Stomach (tissue), 9 donors: ENCODE data around the gene SMIM12. TPM values are rescaled to one million over a fixed set of nuclear protein-coding genes. Genes with fewer than 3 reads are reported as not detected.

Experiments used
- DNase-seq, 2 donors: peaks; one replicate each; pipeline versions ENCODE4 v3.0.0 to v3.0.0-alpha.2; 2013 to 2019
- H3K27ac ChIP-seq, 5 donors: fragments of 200-600 bp in 4 of 5; sonication (generic) in 4 of 5; one replicate each; pipeline ENCODE4 v1.5.1; 2013 to 2019; ENCODE audit warnings: mild to moderate bottlenecking in 1 of 5, moderate library complexity in 1 of 5
- H3K27me3 ChIP-seq, 3 donors: fragments of 200-600 bp; sonication (generic); one replicate each; pipeline ENCODE4 v1.5.1; 2017 to 2019; ENCODE audit warnings: mixed run types in 1 of 3
- H3K36me3 ChIP-seq, 4 donors: fragments of 200-600 bp; sonication (generic); 1 replicate in 3 of 4; 2 replicates in 1 of 4; pipeline ENCODE4 v1.5.1; 2016 to 2019
- H3K4me1 ChIP-seq, 4 donors: fragments of 200-600 bp; sonication (generic); one replicate each; pipeline ENCODE4 v1.5.1; 2016 to 2019
- H3K4me3 ChIP-seq, 4 donors: fragments of 200-600 bp; sonication (generic) in 3 of 4; one replicate each; pipeline ENCODE4 v1.5.1; 2016 to 2019; ENCODE audit warnings: mild to moderate bottlenecking in 1 of 4
- H3K9me3 ChIP-seq, 4 donors: fragments of 200-600 bp; sonication (generic); one replicate each; pipeline ENCODE4 v1.5.1; 2016 to 2019
- CTCF ChIP-seq, 7 experiments: fragments of 450-650 bp in 4 of 7; fragments of 200-600 bp in 3 of 7; sonication (generic) in 3 of 7; IDR thresholded peaks; one replicate each; pipeline ENCODE4 v1.5.1; 2016 to 2019; ENCODE audit warnings: antibody characterized with exemption in 7 of 7, control low read depth in 2 of 7, mild to moderate bottlenecking in 1 of 7
- EP300 ChIP-seq: sonication (generic); formaldehyde crosslinking; IDR thresholded peaks from one replicate; pipeline ENCODE4 v1.6.1; 2017; ENCODE audit warnings: antibody characterized with exemption
- POLR2A ChIP-seq, 4 donors: fragments of 450-650 bp; IDR thresholded peaks; one replicate each; pipeline ENCODE4 v1.6.1; 2016; ENCODE audit warnings: antibody characterized with exemption in 4 of 4, control low read depth in 2 of 4, mild to moderate bottlenecking in 1 of 4, moderate library complexity in 1 of 4
- POLR2AphosphoS5 ChIP-seq, 3 donors: sonication (generic); formaldehyde crosslinking; IDR thresholded peaks; one replicate each; pipeline ENCODE4 v1.6.1; 2016; ENCODE audit warnings: antibody characterized with exemption in 3 of 3
- WGBS, 5 donors: extraction: QIAGEN DNeasy Blood & Tissue Kit in 3 of 5; methylation state at CpG; one replicate each; pipeline versions ENCODE4 v1.1.5 to v1.1.7; 2013 to 2018; 5-methylcytosine and 5-hydroxymethylcytosine counted together
- intact Hi-C: fragments of 100-400 bp; cut with DNase I; formaldehyde crosslinking; loops from one replicate; pipeline ENCODE4 v1.15.1; 2023; ENCODE audit warnings: low total_unique reads
- polyA plus RNA-seq, 3 donors: library from polyadenylated mRNA; stranded (reverse); fragments of 200-250 nt; gene quantifications; one replicate each; pipeline ENCODE4 v1.2.3, GENCODE V29; 2013
- total RNA-seq, 5 donors: library from RNA; depleted of rRNA; stranded (reverse); fragments of >200 nt; gene quantifications; one replicate each; pipeline versions ENCODE4 v1.1.0 to v1.2.3, GENCODE V29; 2014 to 2016
- donor health status: healthy with polysubstance abuse.
- donor health status: Bipolar disorder and iron deficiency.
- donor health status: healthy.

The SMIM12 gene
- total and polyA plus RNA-seq, 8 donors = 0.58 to 28.9 (median 22.6) TPM

DNA sequence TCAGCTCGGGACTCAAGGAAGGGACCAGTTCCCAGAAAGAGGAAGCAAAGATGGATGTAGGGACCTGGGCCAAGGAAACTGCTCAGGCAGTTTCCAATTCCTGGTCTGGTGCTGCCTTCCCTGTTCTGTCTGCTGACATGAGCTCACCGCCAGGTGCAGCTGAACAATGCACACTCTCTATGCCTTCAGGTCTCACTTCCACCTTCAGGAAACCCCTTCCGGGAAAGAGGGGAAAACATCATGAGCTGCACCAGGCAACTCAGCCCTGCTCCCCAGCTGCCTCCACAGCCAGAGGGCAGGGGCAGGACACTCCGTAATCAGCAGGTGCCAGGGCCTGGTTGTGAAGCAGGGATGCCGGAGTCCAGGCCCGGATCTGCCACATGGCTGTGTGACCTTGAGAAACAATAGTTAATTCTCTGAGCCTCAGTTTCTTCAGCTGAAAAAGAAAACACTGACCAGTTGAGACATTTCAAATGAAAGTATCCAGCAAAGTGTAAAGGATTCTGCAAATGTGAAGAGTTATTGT lies 27.8 kb downstream of the SMIM12 start:
- intact Hi-C loops = no loop called here
- Histone ChIP-seq H3K9me3 (no peaks in the 10 kb centered on the region), H3K36me3 (peaks cover 0 to 10% (median 3%) of the 10 kb centered on the region in 4 donors), H3K27ac (no peak overlapping the region), H3K4me3 (no peak overlapping the region), H3K27me3 (no peaks in the 10 kb centered on the region), H3K4me1 (peaks cover 0 to 6% (median 0%) of the 10 kb centered on the region in 4 donors)
- TF ChIP-seq EP300 (no peak), POLR2AphosphoS5 (IDR thresholded peaks at IDR 0.05) (no peak), POLR2A (IDR thresholded peaks at IDR 0.05) (no peak), CTCF (IDR thresholded peaks at IDR 0.05) (no peak)
- DNase-seq = peak; percentile 11 to 23
- 73 to 82% (median 75%) methylated on average over 6 of the region's 6 CpGs for WGBS, 5 donors

GRCh38 chr1:34829250-34829649 lies 30.3 kb downstream of the SMIM12 start:
- 69 to 76% (median 70%) methylated on average over 3 of the region's 3 CpGs for WGBS, 5 donors
- Histone ChIP-seq H3K9me3 (peaks cover 0 to 1% (median 0%) of the 10 kb centered on the region in 4 donors), H3K4me1 (peaks cover 10 to 25% (median 18%) of the 10 kb centered on the region in 4 donors), H3K4me3 (no peak overlapping the region), H3K27me3 (no peaks in the 10 kb centered on the region), H3K36me3 (peaks cover 0 to 10% (median 3%) of the 10 kb centered on the region in 4 donors), H3K27ac (no peak overlapping the region)
- intact Hi-C loops = no loop called here
- TF ChIP-seq EP300 (no peak), CTCF (IDR thresholded peaks at IDR 0.05) (no peak), POLR2A (IDR thresholded peaks at IDR 0.05) (no peak), POLR2AphosphoS5 (IDR thresholded peaks at IDR 0.05) (no peak)
- DNase-seq = peak in 1 of 2 donors; percentile 21

- H3K27ac ChIP-seq = no peak overlapping the region
- intact Hi-C loops = no loop called here
Measured at GRCh38 chr1:34828611-34829010, 30.9 kb downstream of the SMIM12 start.

GRCh38 chr1:34827341-34827941 lies 32.1 kb downstream of the SMIM12 start:
- H3K4me3 ChIP-seq = no peak overlapping the region
- peaks cover 0 to 8% (median 0%) of the 10 kb centered on the region in 4 donors for H3K9me3 ChIP-seq
- no peak overlapping the region for H3K27ac ChIP-seq
- H3K4me1 ChIP-seq = peaks cover 10 to 24% (median 18%) of the 10 kb centered on the region in 4 donors
- DNase-seq = no peak
- TF ChIP-seq POLR2AphosphoS5 (IDR thresholded peaks at IDR 0.05) (no peak), EP300 (no peak), POLR2A (IDR thresholded peaks at IDR 0.05) (no peak)
- H3K36me3 ChIP-seq = peaks cover 0 to 10% (median 3%) of the 10 kb centered on the region in 4 donors
- no peaks in the 10 kb centered on the region for H3K27me3 ChIP-seq
- 81 to 87% (median 84%) methylated on average over 5 of the region's 5 CpGs for WGBS, 5 donors
- intact Hi-C loops = no loop called here

More at GRCh38 chr1:34828611-34829010, 30.9 kb downstream of the SMIM12 start:
- Histone ChIP-seq H3K4me1 (peaks cover 10 to 25% (median 18%) of the 10 kb centered on the region in 4 donors), H3K4me3 (no peak overlapping the region), H3K27me3 (no peaks in the 10 kb centered on the region), H3K36me3 (peaks cover 0 to 10% (median 3%) of the 10 kb centered on the region in 4 donors), H3K9me3 (peaks cover 0 to 8% (median 0%) of the 10 kb centered on the region in 4 donors)
- TF ChIP-seq POLR2AphosphoS5 (IDR thresholded peaks at IDR 0.05) = no peak
- no peak for TF ChIP-seq EP300
- no peak for TF ChIP-seq CTCF (IDR thresholded peaks at IDR 0.05)
- TF ChIP-seq POLR2A (IDR thresholded peaks at IDR 0.05) = no peak
- 79 to 83% (median 82%) methylated on average over 2 of the region's 2 CpGs for whole genome bisulfite sequencing, 5 donors
- DNase-seq = no peak
